Adrenal gland (tissue), 12 donors: ENCODE data around the gene TBX15. TPM values are rescaled to one million over a fixed set of nuclear protein-coding genes. Genes with fewer than 3 reads are reported as not detected.
A peak's percentile ranks its signal among the peaks of the same experiment; 100 is the strongest.

Experiments used
- DNase-seq, 7 donors: peaks; one replicate each; pipeline ENCODE4 v3.0.0-alpha.2; 2019 to 2020
- H3K27ac ChIP-seq, 5 donors: fragments of 200-600 bp; sonication (generic) in 4 of 5; 1 replicate in 3 of 5; 2 replicates in 2 of 5; pipeline versions ENCODE4 v1.5.1 to v1.8.0; 2016 to 2020; ENCODE audit warnings: mild to moderate bottlenecking in 1 of 5
- H3K27me3 ChIP-seq: fragments of 200-600 bp; 2 replicates; pipeline ENCODE4 v1.8.0; 2021
- H3K36me3 ChIP-seq, 2 donors: fragments of 200-600 bp; replicated peaks in 1 of 2; 1 replicate in 1 of 2; 2 replicates in 1 of 2; pipeline versions ENCODE4 v1.5.1 to v1.8.0; 2018 to 2022
- H3K4me1 ChIP-seq, 2 donors: fragments of 200-600 bp; replicated peaks in 1 of 2; 1 replicate in 1 of 2; 2 replicates in 1 of 2; pipeline versions ENCODE4 v1.5.1 to v1.8.0; 2018 to 2021
- H3K4me3 ChIP-seq, 4 donors: fragments of 200-600 bp; sonication (generic) in 3 of 4; one replicate each; pipeline ENCODE4 v1.5.1; 2016 to 2018
- H3K9me3 ChIP-seq, 3 donors: fragments of 200-600 bp; sonication (generic) in 1 of 3; replicated peaks in 1 of 3; 1 replicate in 2 of 3; 2 replicates in 1 of 3; pipeline versions ENCODE4 v1.5.1 to v1.8.0; 2016 to 2021
- POLR2A ChIP-seq, 2 donors: fragments of 450-650 bp; IDR thresholded peaks; one replicate each; pipeline ENCODE4 v1.6.1; 2017; ENCODE audit warnings: antibody characterized with exemption in 2 of 2, mild to moderate bottlenecking in 2 of 2, moderate library complexity in 1 of 2
- WGBS, 4 donors: extraction: QIAGEN DNeasy Blood & Tissue Kit in 2 of 4; methylation state at CpG; one replicate each; pipeline versions ENCODE4 v1.1.5 to v1.1.7; 2013 to 2017; 5-methylcytosine and 5-hydroxymethylcytosine counted together
- intact Hi-C, 2 donors: fragments of 100-400 bp; cut with DNase I; formaldehyde crosslinking; loops; one replicate each; pipeline versions ENCODE4 v1.14.1 to v1.15.0; 2022 to 2023
- polyA plus RNA-seq, 3 donors: library from polyadenylated mRNA; stranded (reverse); fragments of 200-250 nt in 2 of 3; fragments of 350-450 nt in 1 of 3; fragmentation: Illumina TruSeq in 1 of 3; extraction: RNeasy Lipid Tissue Mini Kit (QIAGEN cat#74804) in 1 of 3; gene quantifications; one replicate each; pipeline ENCODE4 v1.2.3, GENCODE V29; 2013 to 2014
- total RNA-seq, 9 donors: library from RNA; depleted of rRNA in 4 of 9; stranded (reverse); fragments of >200 nt in 4 of 9; fragments of 120-200 nt in 1 of 9; fragmentation: NEBNext Ultra II Directional in 1 of 9; extraction: Animal tissue kit (Norgen Biotek cat#: 25700) in 1 of 9; gene quantifications; one replicate each; pipeline versions ENCODE4 v1.1.0 to v1.2.4, GENCODE V29; 2013 to 2023
- TF ChIP-seq, protein P1 (sequence below), 6 experiments: fragments of 450-650 bp in 4 of 6; fragments of 200-600 bp in 2 of 6; sonication (generic) in 1 of 6; IDR thresholded peaks; 1 replicate in 5 of 6; 2 replicates in 1 of 6; pipeline versions ENCODE4 v1.5.1 to v1.8.0; 2016 to 2021; ENCODE audit warnings: antibody characterized with exemption in 6 of 6, mild to moderate bottlenecking in 2 of 6, moderate library complexity in 1 of 6
- donor health status: healthy with polysubstance abuse.
- donor health status: Bipolar disorder and iron deficiency.
- donor health status: DM: yes; HTN: yes; CAD: no.
- donor health status: DM: no; HTN: no; CAD: no.
- donor health status: DM: no; HTN: no; CAD: no.
- donor health status: DM: yes; HTN: yes; CAD: no.

Gene TBX15
- total and polyA plus RNA-seq, 12 donors: 0.06 to 0.48 (median 0.15) TPM; not detected in 2

DNA sequence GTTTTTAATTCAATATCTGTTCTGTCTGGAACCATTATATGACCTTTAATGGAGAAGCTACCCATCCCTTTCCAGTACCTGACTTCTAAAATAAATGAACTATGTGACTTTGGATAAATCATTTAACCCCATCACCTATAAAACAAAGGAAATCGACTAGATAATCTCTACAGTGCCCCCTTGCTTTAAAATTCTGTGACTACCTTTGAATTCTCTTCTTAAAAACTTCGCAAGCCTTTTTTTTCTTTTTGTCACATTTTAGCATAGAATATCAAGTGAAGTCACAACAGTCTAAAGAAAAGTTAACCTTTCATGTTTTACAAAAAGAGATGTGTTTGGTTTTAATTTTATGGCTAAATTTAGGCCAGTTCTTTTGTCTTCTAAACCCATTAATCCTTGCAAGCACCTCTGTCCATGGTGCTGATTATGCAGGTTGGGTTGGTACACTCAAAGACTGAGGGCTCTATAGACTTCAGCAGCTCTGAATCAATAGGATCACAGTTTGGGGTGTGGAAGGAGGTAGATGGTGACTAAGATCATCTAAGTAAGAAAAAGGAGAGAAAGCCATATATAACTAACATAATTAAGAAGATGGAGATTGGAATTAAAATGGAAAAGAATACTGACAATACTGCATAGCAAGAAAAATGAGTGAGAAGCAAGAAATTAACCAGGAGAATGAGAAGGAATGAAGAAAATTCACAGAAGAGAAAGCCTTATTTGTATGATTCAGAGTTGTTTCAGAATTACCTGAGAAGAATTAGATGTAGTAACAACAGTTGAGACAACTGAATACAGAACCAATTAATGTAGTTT lies 59.2 kb downstream of the TBX15 start:
- H3K36me3 ChIP-seq: no peaks in the 10 kb centered on the region
- no peak overlapping the region for H3K4me3 ChIP-seq
- no peak for TF ChIP-seq POLR2A (IDR thresholded peaks at IDR 0.05)
- TF ChIP-seq, protein P1, sequence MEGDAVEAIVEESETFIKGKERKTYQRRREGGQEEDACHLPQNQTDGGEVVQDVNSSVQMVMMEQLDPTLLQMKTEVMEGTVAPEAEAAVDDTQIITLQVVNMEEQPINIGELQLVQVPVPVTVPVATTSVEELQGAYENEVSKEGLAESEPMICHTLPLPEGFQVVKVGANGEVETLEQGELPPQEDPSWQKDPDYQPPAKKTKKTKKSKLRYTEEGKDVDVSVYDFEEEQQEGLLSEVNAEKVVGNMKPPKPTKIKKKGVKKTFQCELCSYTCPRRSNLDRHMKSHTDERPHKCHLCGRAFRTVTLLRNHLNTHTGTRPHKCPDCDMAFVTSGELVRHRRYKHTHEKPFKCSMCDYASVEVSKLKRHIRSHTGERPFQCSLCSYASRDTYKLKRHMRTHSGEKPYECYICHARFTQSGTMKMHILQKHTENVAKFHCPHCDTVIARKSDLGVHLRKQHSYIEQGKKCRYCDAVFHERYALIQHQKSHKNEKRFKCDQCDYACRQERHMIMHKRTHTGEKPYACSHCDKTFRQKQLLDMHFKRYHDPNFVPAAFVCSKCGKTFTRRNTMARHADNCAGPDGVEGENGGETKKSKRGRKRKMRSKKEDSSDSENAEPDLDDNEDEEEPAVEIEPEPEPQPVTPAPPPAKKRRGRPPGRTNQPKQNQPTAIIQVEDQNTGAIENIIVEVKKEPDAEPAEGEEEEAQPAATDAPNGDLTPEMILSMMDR (IDR thresholded peaks at IDR 0.05): no peak
- peak in 2 of 7 donors; percentile 11 to 23 for DNase-seq
- intact Hi-C loops: no loop called here
- no peak overlapping the region for H3K27ac ChIP-seq
- no peaks in the 10 kb centered on the region for H3K9me3 ChIP-seq
- 46 to 58% (median 52%) methylated on average over 2 of the region's 2 CpGs for WGBS, 4 donors
- no peaks in the 10 kb centered on the region for H3K4me1 ChIP-seq
- no peaks in the 10 kb centered on the region for H3K27me3 ChIP-seq

DNA sequence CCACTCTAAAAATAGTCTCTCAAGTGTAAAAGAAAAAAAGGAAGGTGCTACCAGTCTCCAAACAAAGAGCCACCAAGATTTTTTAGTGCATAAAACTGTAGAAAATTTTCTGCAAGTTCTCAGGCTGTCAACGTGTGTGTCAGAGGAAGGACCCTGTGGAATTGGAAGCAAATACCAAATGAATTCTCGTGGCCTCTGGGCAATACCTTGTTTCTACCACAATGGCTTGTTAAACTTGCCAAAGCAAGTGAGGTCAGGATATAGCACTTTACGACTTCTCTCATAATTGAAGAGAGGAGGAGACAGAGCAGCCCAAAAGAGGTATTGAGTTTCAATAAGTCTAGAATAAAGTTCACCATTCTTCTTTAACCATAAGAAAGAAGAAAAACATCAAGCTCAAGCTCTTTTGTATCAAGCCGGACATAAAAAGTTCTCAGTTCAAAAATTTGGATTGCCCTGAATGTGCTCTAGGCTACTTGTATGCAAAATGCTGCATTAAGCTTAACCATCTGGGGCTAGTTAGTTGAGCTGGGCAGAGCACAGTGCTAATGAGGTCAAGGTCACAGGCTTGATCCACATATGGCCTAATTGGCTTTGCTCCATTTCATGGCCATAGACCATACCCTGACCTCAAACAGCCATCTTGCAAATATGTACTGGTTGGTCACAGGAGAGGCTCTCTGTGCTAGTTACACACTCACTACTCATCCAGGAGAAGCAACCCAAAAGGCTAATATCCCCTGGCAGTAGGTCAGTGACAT lies 60.5 kb downstream of the TBX15 start:
- 56 to 62% (median 58%) methylated on average over 4 of the region's 4 CpGs for WGBS, 4 donors
- intact Hi-C loops: no loop called here
- no peak for DNase-seq
- Histone ChIP-seq H3K36me3 (no peaks in the 10 kb centered on the region), H3K4me1 (no peaks in the 10 kb centered on the region), H3K4me3 (no peak overlapping the region), H3K27ac (no peak overlapping the region), H3K9me3 (no peaks in the 10 kb centered on the region), H3K27me3 (no peaks in the 10 kb centered on the region)
- no peak for TF ChIP-seq POLR2A (IDR thresholded peaks at IDR 0.05)
- TF ChIP-seq, protein P1 (IDR thresholded peaks at IDR 0.05): no peak

DNA sequence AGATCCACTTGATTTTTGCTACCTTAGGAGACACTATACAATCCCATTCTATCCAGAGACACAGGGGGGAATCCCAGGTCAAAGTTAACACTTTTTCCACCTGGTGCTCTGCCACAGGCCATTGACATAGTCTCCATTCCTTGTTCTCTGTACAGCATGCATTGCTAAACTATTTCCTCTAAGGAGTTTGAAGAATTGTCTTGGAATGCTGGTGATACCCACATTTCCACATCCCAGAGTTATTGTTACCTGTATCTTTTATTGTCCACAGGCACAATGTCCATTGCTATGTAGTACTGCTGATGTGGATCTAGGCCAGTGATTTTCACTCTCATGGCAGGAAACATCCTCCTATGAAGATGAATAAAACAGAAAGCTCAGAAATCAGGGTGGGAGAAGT lies 61.9 kb downstream of the TBX15 start:
- DNase-seq: no peak
- no peaks in the 10 kb centered on the region for H3K36me3 ChIP-seq
- no peaks in the 10 kb centered on the region for H3K9me3 ChIP-seq
- H3K4me3 ChIP-seq: no peak overlapping the region
- H3K27me3 ChIP-seq: no peaks in the 10 kb centered on the region
- H3K27ac ChIP-seq: no peak overlapping the region
- TF ChIP-seq POLR2A (IDR thresholded peaks at IDR 0.05): no peak
- TF ChIP-seq, protein P1 (IDR thresholded peaks at IDR 0.05): no peak
- intact Hi-C loops: no loop called here
- H3K4me1 ChIP-seq: no peaks in the 10 kb centered on the region

DNA sequence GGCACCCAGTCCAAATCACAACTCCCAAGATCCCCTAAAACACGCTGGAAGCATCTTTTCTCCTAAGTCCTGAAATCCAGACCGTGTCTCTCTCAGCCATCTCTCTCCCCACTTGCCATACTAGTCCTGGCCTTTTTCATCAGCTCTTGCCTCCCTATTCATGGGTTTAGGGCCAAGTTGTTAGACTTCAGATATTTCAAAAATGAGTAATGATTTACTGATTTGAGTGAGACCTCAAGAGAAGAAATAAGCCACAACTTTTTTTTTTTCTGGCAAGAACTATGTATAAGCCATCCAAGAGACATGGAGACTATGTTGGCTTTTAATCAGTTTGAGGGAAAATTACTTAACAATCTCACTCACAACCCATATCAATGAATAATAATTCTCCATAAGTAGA lies 62.5 kb downstream of the TBX15 start:
- no peaks in the 10 kb centered on the region for H3K4me1 ChIP-seq
- intact Hi-C loops: no loop called here
- no peak overlapping the region for H3K27ac ChIP-seq
- DNase-seq: no peak
- H3K9me3 ChIP-seq: no peaks in the 10 kb centered on the region
- no peak for TF ChIP-seq POLR2A (IDR thresholded peaks at IDR 0.05)
- TF ChIP-seq, protein P1 (IDR thresholded peaks at IDR 0.05): no peak
- H3K36me3 ChIP-seq: no peaks in the 10 kb centered on the region
- H3K4me3 ChIP-seq: no peak overlapping the region
- whole genome bisulfite sequencing, 4 donors: 47 to 62% (median 53%) methylated on average over 2 of the region's 2 CpGs
- H3K27me3 ChIP-seq: no peaks in the 10 kb centered on the region
